HCT116 (cell line): ENCODE measurements around the gene TYMS. TPM values are rescaled to one million over a fixed set of nuclear protein-coding genes. Genes with fewer than 3 reads are reported as not detected.
A peak's percentile ranks its signal among the peaks of the same experiment; 100 is the strongest.

ENCODE experiments used
- ATAC-seq: fragments of 200-7000 bp; cut with Tn5 transposase; 2 replicates; pipeline ENCODE4 v1.9.1; 2020; ENCODE audit warnings: mild to moderate bottlenecking, moderate library complexity
- BruUV-seq: library from RNA; stranded (reverse); fragments of 400-500 nt; replicated peaks from 2 replicates; lab custom pipeline; 2021; lab: Mats Ljungman, UMichigan
- CTCF ChIA-PET: fragments of 300-600 bp; sonication (Branson Sonifier 250); formaldehyde crosslinking; loops from one replicate; lab custom pipeline; 2021; ENCODE audit warnings: antibody characterized with exemption; lab: Charles Lee
- POLR2A ChIA-PET: fragments of 300-600, 350-600 bp; sonication (Branson Sonifier 250); formaldehyde crosslinking; loops from one replicate; lab custom pipeline; 2021; ENCODE audit warnings: antibody characterized with exemption; lab: Charles Lee
- RAD21 ChIA-PET, 2 experiments: fragments of 300-600 bp; sonication (Branson Sonifier 250); formaldehyde crosslinking; loops; one replicate each; lab custom pipeline; 2023; ENCODE audit warnings: low total read pairs in 2 of 2; ENCODE audit not compliant: uncharacterized antibody in 2 of 2, unreplicated experiment in 2 of 2, low non-redundant PET in 1 of 2; lab: Charles Lee
- DNase-seq: peaks from one replicate; pipeline ENCODE4 v3.0.0-alpha.2; 2010; ENCODE audit warnings: low read depth, low spot score
- H2AFZ ChIP-seq: fragments of 200-600 bp; shearing (Covaris generic), sonication (generic); 2 replicates; pipeline ENCODE4 v1.6.1; 2017; ENCODE audit warnings: low read depth, mixed run types, mixed read lengths, antibody characterized with exemption, low read length; ENCODE audit not compliant: poor library complexity, severe bottlenecking
- H3K27ac ChIP-seq: 2 replicates; pipeline ENCODE4 v1.5.1; 2012; ENCODE audit warnings: low read depth, low read length
- H3K27me3 ChIP-seq: fragments of 200-600 bp; sonication (generic); 2 replicates; pipeline ENCODE4 v1.6.1; 2016; ENCODE audit warnings: mixed run types, low read length, mixed read lengths; ENCODE audit not compliant: insufficient read depth
- H3K36me3 ChIP-seq, 2 experiments: fragments of 200-500 bp in 1 of 2; fragments of 200-600 bp in 1 of 2; sonication (Bioruptor generic) in 1 of 2; sonication (generic) in 1 of 2; 2 replicates each; pipeline versions ENCODE4 v1.5.1 to v1.6.1; 2014 to 2016; ENCODE audit warnings: low read length in 2 of 2, inconsistent platforms in 1 of 2, mixed read lengths in 1 of 2, mixed run types in 1 of 2; ENCODE audit not compliant: insufficient read depth in 2 of 2, control insufficient read depth in 1 of 2
- H3K4me1 ChIP-seq, 2 experiments: fragments of 200-600 bp in 1 of 2; sonication (generic) in 1 of 2; 2 replicates each; pipeline versions ENCODE4 v1.5.1 to v1.6.1; 2012 to 2017; ENCODE audit warnings: low read length in 2 of 2, inconsistent platforms in 1 of 2, mild to moderate bottlenecking in 1 of 2, mixed read lengths in 1 of 2, mixed run types in 1 of 2, moderate library complexity in 1 of 2; ENCODE audit not compliant: insufficient read depth in 2 of 2, control insufficient read depth in 1 of 2
- H3K4me2 ChIP-seq: fragments of 200-600 bp; sonication (generic); 2 replicates; pipeline ENCODE4 v1.6.1; 2017; ENCODE audit warnings: mixed run types, low read length, mixed read lengths
- H3K4me3 ChIP-seq, 2 experiments: fragments of 200-600 bp in 1 of 2; sonication (generic) in 1 of 2; replicated peaks in 1 of 2; 2 replicates each; pipeline ENCODE4 v1.5.1; 2011 to 2016; ENCODE audit warnings: low read length in 2 of 2, control low read depth in 1 of 2, low read depth in 1 of 2, mild to moderate bottlenecking in 1 of 2, mixed read lengths in 1 of 2, mixed run types in 1 of 2
- H3K79me2 ChIP-seq: fragments of 200-600 bp; sonication (generic); 2 replicates; pipeline ENCODE4 v1.6.1; 2017; ENCODE audit warnings: mild to moderate bottlenecking, mixed run types, low read length, moderate library complexity, mixed read lengths; ENCODE audit not compliant: insufficient read depth
- H3K9ac ChIP-seq: fragments of 200-600 bp; sonication (generic); 2 replicates; pipeline ENCODE4 v1.6.1; 2016; ENCODE audit warnings: low read length, mixed read lengths
- H3K9me2 ChIP-seq: fragments of 200-600 bp; sonication (generic), shearing (Covaris generic); 2 replicates; pipeline ENCODE4 v1.6.1; 2017; ENCODE audit warnings: mixed run types, mild to moderate bottlenecking, moderate library complexity; ENCODE audit not compliant: insufficient read depth
- H3K9me3 ChIP-seq, 2 experiments: fragments of 200-500 bp in 1 of 2; fragments of 200-600 bp in 1 of 2; sonication (Bioruptor generic) in 1 of 2; sonication (generic) in 1 of 2; 2 replicates each; pipeline ENCODE4 v1.6.1; 2014 to 2017; ENCODE audit warnings: low read length in 2 of 2, mixed read lengths in 2 of 2, inconsistent platforms in 1 of 2, low read depth in 1 of 2, mild to moderate bottlenecking in 1 of 2, mixed run types in 1 of 2, moderate library complexity in 1 of 2; ENCODE audit not compliant: control insufficient read depth in 1 of 2, insufficient read depth in 1 of 2
- H4K20me1 ChIP-seq: fragments of 200-600 bp; sonication (generic), shearing (Covaris generic); 2 replicates; pipeline ENCODE4 v1.6.1; 2017; ENCODE audit warnings: mixed run types, mild to moderate bottlenecking, moderate library complexity; ENCODE audit not compliant: insufficient read depth
- CEBPB ChIP-seq: IDR thresholded peaks from 2 replicates; pipeline ENCODE4 v1.6.1; 2012; ENCODE audit warnings: low read depth
- EZH2 ChIP-seq: fragments of 200-600 bp; sonication (generic); IDR thresholded peaks from 2 replicates; pipeline ENCODE4 v1.6.1; 2017; ENCODE audit warnings: antibody characterized with exemption, mixed run types
- EZH2phosphoT487 ChIP-seq: fragments of 200-600 bp; IDR thresholded peaks from 2 replicates; pipeline ENCODE4 v1.6.1; 2018; ENCODE audit warnings: antibody characterized with exemption, borderline replicate concordance
- JUND ChIP-seq: IDR thresholded peaks from 2 replicates; pipeline ENCODE4 v1.6.1; 2012
- POLR2A ChIP-seq: IDR thresholded peaks from 2 replicates; pipeline ENCODE4 v1.7.0; 2011; ENCODE audit warnings: borderline replicate concordance; ENCODE audit not compliant: insufficient read depth, insufficient read length; ENCODE audit errors: extremely low read depth
- POLR2AphosphoS5 ChIP-seq: IDR thresholded peaks from 2 replicates; pipeline ENCODE4 v1.6.1; 2011; ENCODE audit warnings: mild to moderate bottlenecking, low read depth, low read length, moderate library complexity
- RAD21 ChIP-seq: IDR thresholded peaks from 2 replicates; pipeline ENCODE4 v1.6.1; 2012; ENCODE audit warnings: low read depth, mild to moderate bottlenecking
- SIN3A ChIP-seq: IDR thresholded peaks from 2 replicates; pipeline ENCODE4 v1.6.1; 2012; ENCODE audit warnings: low read depth
- SP1 ChIP-seq: IDR thresholded peaks from 2 replicates; pipeline ENCODE4 v1.6.1; 2012; ENCODE audit warnings: low read depth
- SRF ChIP-seq: IDR thresholded peaks from 2 replicates; pipeline ENCODE4 v1.6.1; 2012; ENCODE audit warnings: low read depth
- TCF7L2 ChIP-seq: IDR thresholded peaks from 2 replicates; pipeline ENCODE4 v1.7.0; 2011; ENCODE audit warnings: borderline replicate concordance, inconsistent platforms; ENCODE audit not compliant: insufficient read depth, insufficient read length; ENCODE audit errors: extremely low read depth
- YY1 ChIP-seq: IDR thresholded peaks from 2 replicates; pipeline ENCODE4 v1.6.1; 2011; ENCODE audit warnings: low read length, low read depth, moderate library complexity, mild to moderate bottlenecking; ENCODE audit not compliant: insufficient replicate concordance; ENCODE audit errors: extremely low read depth
- ZFX ChIP-seq: fragments of 450-650 bp; IDR thresholded peaks from 2 replicates; pipeline ENCODE4 v1.6.1; 2017
- intact Hi-C: fragments of 100-400 bp; cut with micrococcal nuclease; formaldehyde crosslinking; loops from 2 replicates; pipeline ENCODE4 v1.10.0; 2022
- total RNA-seq: library from RNA; stranded (reverse); gene quantifications from one replicate; pipeline ENCODE4 v1.2.1, GENCODE V29; 2021; ENCODE audit not compliant: unreplicated experiment
- TF ChIP-seq, protein P1 (sequence below): IDR thresholded peaks from 2 replicates; pipeline ENCODE4 v1.6.1; 2012
- TF ChIP-seq, protein P2 (sequence below): IDR thresholded peaks from 2 replicates; pipeline ENCODE4 v1.6.1; 2012
- TF ChIP-seq, protein P3 (sequence below): IDR thresholded peaks from 2 replicates; pipeline ENCODE4 v1.6.1; 2012; ENCODE audit warnings: low read depth

The TYMS gene
- total RNA-seq, 1 experiment from 2014 or later: 245 TPM

DNA sequence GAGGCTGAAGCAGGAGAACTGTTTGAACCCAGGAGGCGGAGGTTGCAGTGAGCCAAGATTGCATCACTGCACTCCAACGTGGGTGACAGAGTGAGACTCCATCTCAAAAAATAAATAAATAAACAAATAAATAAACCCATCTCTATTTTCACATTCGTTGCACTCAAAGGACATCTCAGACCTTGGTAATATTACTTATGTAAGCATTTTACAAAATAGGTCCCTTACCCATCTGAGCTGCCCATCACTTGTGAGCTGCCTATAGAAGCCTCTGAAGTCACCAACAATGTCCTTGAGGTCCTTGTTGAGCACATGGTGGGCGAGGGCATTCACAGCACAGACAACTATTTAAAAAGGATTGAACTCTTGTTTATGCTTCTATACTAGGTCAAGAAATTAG is 39.6 kb downstream of the TYMS start:
- no peak overlapping the region for H3K4me2 ChIP-seq
- no peaks in the 10 kb centered on the region for H3K9me2 ChIP-seq
- 0 out of 2 replicates have a peak, but pooled peaks have one; percentile 7 for TF ChIP-seq JUND
- TF ChIP-seq, protein P1, sequence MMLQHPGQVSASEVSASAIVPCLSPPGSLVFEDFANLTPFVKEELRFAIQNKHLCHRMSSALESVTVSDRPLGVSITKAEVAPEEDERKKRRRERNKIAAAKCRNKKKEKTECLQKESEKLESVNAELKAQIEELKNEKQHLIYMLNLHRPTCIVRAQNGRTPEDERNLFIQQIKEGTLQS: no peak
- TF ChIP-seq SP1: no peak
- TF ChIP-seq, protein P2, sequence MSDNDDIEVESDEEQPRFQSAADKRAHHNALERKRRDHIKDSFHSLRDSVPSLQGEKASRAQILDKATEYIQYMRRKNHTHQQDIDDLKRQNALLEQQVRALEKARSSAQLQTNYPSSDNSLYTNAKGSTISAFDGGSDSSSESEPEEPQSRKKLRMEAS: no peak
- no peak for TF ChIP-seq POLR2A
- TF ChIP-seq SIN3A: no peak
- TF ChIP-seq POLR2AphosphoS5: no peak
- no peak for TF ChIP-seq EZH2
- no peak for TF ChIP-seq YY1
- TF ChIP-seq, all 23 proteins: peak for 1
- intact Hi-C loops: no loop called here
- H3K4me1 ChIP-seq: peaks cover 4% of the 10 kb centered on the region in 2 experiments; a peak in 2 of 4 replicates
- H4K20me1 ChIP-seq: no peaks in the 10 kb centered on the region
- H3K9me3 ChIP-seq: no peaks in the 10 kb centered on the region
- DNase-seq: no peak
- POLR2A ChIA-PET: no interaction called here
- H3K4me3 ChIP-seq: no peak overlapping the region
- H3K36me3 ChIP-seq: peaks cover 9 to 37% of the 10 kb centered on the region in 2 experiments
- ATAC-seq: no peak
- H3K27ac ChIP-seq: no peak overlapping the region
- CTCF ChIA-PET: no interaction called here
- H3K9ac ChIP-seq: no peak overlapping the region
- H3K27me3 ChIP-seq: no peaks in the 10 kb centered on the region
- H3K79me2 ChIP-seq: peaks cover 47% of the 10 kb centered on the region
- no peak overlapping the region for H2AFZ ChIP-seq
- no TSS peak for BruUV-seq
- RAD21 ChIA-PET: interaction anchor here in 1 of 2 experiments (0.6 kb wide), 1 partner anchor 69 kb away, joined by 3 read pairs; no protein-coding TSS in a partner anchor

GRCh38 chr18:697800-698199 is 40.3 kb downstream of the TYMS start:
- ATAC-seq (no peak), DNase-seq (no peak)
- Histone ChIP-seq H3K9ac (no peak overlapping the region), H3K27ac (no peak overlapping the region), H3K36me3 (peaks cover 6 to 30% of the 10 kb centered on the region in 2 experiments), H3K27me3 (no peaks in the 10 kb centered on the region), H3K4me2 (no peak overlapping the region), H3K4me3 (no peak overlapping the region), H4K20me1 (0 out of 2 replicates have a peak, but pooled peaks cover under 1% of the 10 kb centered on the region), H3K9me2 (no peaks in the 10 kb centered on the region), H3K79me2 (peaks cover 47% of the 10 kb centered on the region), H3K4me1 (peaks cover 4% of the 10 kb centered on the region in 2 experiments; a peak in 2 of 4 replicates), H2AFZ (no peak overlapping the region), H3K9me3 (no peaks in the 10 kb centered on the region)
- intact Hi-C loops: no loop called here
- BruUV-seq: no TSS peak
- POLR2A ChIA-PET: no interaction called here
- RAD21 ChIA-PET: no interaction called here
- CTCF ChIA-PET: no interaction called here
- TF ChIP-seq, protein P2: no peak
- TF ChIP-seq TCF7L2 (no peak), ZFX (no peak), CEBPB (no peak), JUND (no peak), SIN3A (no peak), POLR2AphosphoS5 (no peak), POLR2A (no peak), EZH2phosphoT487 (no peak), RAD21 (no peak), YY1 (no peak), SRF (no peak)
- TF ChIP-seq, protein P3, sequence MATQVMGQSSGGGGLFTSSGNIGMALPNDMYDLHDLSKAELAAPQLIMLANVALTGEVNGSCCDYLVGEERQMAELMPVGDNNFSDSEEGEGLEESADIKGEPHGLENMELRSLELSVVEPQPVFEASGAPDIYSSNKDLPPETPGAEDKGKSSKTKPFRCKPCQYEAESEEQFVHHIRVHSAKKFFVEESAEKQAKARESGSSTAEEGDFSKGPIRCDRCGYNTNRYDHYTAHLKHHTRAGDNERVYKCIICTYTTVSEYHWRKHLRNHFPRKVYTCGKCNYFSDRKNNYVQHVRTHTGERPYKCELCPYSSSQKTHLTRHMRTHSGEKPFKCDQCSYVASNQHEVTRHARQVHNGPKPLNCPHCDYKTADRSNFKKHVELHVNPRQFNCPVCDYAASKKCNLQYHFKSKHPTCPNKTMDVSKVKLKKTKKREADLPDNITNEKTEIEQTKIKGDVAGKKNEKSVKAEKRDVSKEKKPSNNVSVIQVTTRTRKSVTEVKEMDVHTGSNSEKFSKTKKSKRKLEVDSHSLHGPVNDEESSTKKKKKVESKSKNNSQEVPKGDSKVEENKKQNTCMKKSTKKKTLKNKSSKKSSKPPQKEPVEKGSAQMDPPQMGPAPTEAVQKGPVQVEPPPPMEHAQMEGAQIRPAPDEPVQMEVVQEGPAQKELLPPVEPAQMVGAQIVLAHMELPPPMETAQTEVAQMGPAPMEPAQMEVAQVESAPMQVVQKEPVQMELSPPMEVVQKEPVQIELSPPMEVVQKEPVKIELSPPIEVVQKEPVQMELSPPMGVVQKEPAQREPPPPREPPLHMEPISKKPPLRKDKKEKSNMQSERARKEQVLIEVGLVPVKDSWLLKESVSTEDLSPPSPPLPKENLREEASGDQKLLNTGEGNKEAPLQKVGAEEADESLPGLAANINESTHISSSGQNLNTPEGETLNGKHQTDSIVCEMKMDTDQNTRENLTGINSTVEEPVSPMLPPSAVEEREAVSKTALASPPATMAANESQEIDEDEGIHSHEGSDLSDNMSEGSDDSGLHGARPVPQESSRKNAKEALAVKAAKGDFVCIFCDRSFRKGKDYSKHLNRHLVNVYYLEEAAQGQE: no peak
